GM19351 (cell line): ENCODE measurements around the gene EXOC3.
"Not testable (repeated sequence)": the region's sequence is repeated elsewhere in the genome, so short reads cannot be mapped to it uniquely, and the experiment has no call there.

Experiments
- ATAC-seq: cut with Tn5 transposase; IDR thresholded peaks from one replicate; pipeline ENCODE4 v1.9.1; 2021; ENCODE audit warnings: mild to moderate bottlenecking, moderate library complexity; ENCODE audit not compliant: unreplicated experiment

Gene EXOC3

DNA sequence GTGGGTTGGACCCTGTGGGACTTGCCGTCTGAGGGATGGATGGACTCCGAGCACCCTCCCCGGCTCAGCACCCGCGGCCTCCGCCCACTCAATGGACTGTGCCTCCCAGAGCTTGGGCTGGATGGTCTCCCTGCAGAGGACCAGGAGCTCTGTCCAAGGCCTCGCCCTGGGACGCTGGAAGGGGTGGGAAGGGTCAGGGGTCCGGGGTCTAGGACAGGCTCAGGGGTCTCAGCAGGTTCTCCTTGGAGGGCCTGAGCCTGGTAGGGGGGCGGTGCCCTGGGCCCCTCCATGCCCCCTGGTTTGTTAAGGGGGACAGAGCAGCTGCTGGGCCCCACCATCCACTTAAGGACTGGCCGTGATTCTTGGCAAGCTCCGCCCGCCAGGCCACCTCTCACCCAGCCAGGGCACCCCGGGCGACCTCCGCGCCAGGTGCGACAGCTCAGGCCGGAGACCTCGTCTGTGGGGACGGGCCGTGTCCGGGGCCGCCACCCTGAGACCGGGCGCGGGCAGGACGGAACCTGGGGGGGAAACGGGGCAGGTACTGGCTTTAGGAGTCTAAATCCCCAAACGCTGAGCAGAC is 29.2 kb downstream of the EXOC3 start:
- ATAC-seq, result peak; percentile 12

DNA sequence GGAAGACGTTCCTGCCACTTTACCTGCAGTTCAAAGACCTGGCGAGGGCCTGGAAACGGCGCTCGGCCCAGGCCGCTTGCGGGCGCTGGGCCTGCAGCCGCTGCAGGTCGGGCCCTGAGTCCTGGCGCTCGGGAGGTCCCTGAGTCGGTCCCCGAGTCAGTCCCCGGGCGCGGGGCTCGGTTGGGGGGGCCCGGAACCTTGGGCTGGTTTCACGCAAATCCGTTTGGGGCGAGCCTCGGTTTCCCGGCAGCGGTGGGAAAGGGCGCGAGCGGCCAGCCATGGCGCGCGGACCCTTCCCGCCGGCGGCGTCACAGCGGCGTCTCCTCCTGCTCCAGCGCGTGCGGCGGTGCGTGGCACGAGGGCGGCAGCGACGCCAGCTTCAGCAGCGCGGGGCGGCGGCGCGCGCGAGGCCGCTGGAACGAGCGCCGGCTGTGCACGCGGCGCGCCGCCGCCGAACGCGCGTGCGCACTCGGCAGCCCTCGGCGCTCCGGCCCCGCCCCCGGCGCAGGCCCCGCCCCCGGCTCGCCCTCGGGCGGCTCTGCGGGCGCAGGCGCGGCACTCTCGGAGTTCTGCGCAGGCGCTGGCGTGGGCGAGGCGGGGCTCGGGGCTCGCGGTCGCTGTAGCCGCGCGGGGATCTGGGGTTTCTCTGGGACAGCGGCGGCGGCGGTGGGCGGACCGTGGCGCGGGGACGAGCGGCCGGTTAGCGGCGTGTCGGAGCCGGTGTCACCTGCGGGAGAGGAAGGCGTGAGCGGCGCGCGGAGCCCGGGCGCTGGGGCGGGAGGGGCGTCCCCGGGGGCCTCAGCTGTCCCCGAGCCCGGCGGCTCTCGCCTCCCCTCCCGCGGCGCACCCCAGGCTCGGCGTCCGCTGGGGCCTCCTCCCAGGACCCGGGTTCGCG is 29.9 kb downstream of the EXOC3 start:
- ATAC-seq, result peak; percentile 65

DNA sequence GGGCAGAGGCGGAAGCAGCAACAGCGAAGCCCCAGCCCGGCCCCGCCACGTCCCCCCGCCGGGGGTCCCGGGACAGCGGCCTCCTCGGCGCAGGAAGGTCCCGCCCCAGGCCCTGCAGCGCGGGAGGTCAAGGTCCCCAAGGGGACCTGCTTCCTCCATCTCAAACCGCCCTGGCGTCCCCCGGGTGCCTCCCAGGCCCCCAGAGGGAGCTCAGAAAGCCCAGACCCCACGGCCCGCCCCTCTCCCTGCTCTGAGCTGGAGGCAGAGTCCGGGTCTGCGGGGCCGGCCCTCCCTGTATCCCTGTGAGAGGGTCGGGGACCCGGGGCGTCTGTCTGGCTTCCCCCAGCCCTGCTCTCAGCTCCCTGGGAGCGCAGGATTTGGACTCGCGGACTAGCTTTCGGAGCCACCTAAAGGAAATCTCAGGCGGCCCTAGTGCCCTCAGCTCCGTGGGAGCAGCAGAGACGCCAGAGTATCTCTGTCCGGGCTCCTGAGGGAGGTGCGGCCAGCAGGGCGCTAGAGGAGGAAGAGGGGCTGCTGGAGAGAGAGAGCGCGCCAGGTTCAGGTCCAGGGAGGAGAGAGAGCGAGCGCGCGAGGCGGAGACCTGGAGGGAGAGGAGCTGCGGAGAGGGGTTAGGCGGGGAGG is 30.7 kb downstream of the EXOC3 start:
- peak; percentile 27 for ATAC-seq

DNA sequence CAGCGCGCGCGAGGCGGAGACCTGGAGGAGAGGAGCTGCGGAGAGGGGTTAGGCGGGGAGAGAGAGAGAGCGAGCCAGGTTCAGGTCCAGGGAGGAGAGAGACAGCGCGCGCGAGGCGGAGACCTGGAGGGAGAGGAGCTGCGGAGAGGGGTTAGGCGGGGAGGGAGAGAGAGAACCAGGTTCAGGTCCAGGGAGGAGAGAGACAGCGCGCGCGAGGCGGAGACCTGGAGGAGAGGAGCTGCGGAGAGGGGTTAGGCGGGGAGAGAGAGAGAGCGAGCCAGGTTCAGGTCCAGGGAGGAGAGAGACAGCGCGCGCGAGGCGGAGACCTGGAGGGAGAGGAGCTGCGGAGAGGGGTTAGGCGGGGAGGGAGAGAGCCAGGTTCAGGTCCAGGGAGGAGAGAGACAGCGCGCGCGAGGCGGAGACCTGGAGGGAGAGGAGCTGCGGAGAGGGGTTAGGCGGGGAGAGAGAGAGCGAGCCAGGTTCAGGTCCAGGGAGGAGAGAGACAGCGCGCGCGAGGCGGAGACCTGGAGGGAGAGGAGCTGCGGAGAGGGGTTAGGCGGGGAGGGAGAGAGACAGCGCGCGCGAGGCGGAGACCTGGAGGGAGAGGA is 31.4 kb downstream of the EXOC3 start:
- ATAC-seq, result not testable (repeated sequence)

DNA sequence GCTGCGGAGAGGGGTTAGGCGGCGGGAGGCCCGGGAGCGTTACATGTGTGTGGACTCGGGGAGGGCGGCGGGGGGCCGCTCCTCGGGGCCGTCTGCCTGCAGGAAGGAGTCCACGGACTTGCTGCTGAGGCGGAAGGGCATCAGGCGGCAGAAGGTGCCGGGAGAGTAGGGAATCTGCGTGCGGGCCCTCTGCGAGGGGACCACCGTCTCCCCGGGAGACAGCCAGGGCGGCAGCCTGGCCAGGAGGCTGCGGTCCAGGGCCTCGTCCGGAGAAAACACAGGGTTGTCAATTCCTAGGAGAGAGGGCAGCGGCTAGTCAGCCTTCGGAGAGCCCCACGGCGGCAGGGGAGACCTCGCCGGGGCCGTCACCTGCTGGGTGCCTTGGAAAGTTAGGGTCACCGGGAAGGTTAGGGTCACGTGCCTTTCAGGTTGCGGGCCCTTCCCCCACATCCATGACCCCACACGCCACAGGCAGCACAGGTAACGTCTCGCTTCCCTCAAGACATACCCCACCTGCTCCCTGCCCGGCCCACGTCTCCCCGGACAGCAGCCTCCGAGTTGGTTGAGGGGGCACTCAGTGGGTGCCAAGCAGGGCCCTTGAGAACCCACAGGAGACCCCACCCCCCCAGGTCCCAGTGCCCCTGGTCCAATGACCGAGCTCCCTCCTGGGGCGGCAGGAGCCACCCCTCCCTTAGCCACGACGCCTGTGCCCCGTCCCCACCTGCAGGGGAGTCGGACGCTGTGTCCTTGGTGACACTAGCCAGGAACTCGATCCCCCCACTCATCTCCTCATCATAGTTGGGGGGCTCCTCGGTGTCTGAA is 32.1 kb downstream of the EXOC3 start:
- ATAC-seq, result no peak

DNA sequence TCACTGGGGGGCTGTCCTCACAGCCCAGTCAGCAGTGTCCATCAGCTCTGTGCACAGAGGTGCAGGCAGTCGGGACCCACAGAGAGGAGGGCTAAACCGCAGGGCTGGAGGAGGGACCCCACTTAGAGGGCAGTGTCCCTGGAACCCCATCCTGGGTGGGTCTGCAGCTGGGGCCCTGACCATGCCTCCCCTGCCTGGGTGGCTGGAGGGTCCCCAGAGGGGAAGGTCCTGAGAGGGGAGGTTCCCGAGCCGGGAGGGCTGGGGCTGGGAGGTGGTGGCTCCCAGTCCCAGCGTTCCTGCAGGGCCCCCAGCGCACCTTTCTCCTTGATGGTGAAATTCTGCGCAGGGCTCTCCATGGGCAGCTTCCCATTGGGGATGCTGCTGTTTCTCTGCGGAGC is 32.7 kb downstream of the EXOC3 start:
- no peak for ATAC-seq

DNA sequence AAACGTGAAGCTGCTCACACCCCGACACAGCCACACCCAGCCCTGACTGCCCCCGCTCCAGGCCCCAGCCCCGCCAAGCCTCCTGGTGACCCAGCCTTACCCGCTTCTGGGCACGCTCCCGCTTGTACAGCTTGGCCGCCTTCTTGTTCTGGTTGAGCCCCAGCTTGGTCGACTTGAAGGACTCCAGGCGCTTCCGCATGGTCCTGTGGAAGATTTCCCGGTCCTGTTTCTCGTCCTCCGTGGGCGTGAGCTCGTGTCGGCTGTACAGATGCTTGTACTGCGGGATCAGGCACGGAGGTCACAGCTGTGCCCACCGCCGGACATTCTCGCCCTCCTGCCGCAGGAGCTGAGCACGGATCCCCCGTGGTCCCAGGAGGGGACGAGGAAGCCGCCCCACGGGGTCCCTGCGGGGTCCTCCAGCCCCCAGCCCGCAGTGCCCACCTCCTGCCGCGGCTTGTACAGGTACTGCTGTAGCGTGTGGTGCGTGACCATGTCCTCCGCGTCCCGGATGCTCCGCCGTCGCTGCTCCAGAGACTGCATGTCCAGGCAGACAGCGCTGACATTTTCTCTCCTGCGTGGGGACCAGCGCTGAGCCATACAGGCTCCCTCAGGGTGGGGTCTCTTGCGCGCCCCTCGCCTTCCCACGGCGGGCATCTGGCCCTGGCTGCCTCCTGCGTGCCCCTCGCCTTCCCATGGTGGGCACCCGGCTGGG is 33.3 kb downstream of the EXOC3 start:
- no peak for ATAC-seq

DNA sequence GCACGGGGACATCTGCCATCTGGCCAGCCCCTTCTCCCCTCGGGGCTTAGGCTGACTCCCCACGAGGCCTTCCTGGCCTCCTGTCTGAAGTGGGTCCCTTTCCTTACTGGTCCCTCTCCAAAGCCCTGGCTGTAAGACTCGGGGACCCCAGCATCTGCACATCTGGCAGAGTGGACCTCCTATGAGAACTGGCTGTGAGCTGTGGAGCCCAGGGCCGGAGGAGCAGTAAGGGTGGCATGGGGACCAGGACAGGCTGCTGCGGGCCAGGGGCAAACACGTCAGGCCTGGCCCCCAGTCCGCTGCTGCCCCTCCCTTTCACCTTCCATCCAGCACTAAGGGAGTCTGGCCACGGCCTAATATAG is 33.8 kb downstream of the EXOC3 start:
- ATAC-seq, result no peak

DNA sequence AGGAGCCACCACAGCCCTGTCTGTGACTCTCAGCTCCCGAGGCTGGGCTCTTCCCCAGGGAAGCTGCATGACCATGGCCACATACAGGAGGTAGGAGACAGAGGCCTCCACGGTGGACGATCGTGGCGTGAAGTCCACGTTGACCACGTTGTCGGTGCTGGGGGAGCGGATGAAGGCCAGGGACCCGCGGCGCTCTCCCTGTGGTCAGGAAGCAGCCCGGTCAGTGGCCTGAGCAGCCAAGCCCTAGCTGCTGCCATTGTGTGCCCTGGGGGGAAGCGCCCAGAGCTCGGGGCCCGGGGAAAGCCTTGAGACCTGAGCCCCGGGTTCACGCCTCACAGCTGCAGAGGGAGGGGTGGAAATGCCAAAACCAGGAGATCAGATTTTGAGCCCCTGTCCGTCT is 34.3 kb downstream of the EXOC3 start:
- no peak for ATAC-seq

DNA sequence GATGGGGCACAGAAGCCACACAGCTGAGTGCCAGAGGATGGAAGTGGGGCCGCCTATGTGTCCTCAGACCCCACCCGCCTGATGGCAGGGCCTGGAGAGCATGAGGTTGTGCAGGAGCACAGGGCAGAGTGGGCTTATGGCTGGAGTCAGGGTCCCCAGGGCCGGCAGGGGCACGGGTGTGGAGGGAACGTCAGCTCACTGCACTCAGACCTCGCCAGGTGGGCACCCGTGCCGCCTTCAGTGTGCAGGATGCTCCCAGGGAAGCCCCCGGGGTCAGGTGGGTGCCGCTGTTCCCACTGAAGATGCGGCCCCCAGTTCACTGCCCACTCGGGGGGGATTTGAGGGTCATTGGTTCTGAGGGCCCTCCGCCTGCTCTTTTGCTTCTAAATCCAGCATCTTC is 34.9 kb downstream of the EXOC3 start:
- ATAC-seq, result no peak

DNA sequence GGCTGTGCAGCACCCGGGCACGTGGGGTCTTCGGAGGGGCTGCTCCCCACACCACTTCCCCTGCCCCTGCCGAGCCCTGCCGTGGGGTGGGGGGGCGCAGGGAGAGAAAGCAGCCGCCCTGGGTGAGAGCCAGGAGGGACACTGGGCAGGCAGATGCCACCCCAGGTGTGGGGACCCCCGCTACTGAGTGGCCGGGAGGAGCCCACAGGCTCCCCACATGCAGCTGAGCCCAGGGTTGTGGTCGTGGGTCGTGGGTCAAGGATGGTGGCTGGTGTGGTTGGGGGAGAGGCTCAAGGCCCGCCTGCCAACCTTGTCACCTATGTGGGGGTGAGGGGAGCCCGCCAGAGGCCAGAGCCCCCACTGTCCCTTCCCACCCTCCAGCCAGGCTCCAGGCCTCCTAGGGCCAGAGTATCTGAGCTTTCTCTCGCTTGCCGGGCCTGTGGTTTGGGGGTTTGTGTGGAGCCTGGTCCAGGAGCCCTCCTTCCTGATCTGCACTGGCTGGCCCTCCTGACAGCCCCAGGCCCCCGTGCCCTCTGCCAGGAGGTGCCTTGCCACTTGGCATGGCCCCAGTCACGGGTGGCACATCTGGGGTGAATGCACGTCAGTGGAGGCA is 35.5 kb downstream of the EXOC3 start:
- ATAC-seq, result no peak

DNA sequence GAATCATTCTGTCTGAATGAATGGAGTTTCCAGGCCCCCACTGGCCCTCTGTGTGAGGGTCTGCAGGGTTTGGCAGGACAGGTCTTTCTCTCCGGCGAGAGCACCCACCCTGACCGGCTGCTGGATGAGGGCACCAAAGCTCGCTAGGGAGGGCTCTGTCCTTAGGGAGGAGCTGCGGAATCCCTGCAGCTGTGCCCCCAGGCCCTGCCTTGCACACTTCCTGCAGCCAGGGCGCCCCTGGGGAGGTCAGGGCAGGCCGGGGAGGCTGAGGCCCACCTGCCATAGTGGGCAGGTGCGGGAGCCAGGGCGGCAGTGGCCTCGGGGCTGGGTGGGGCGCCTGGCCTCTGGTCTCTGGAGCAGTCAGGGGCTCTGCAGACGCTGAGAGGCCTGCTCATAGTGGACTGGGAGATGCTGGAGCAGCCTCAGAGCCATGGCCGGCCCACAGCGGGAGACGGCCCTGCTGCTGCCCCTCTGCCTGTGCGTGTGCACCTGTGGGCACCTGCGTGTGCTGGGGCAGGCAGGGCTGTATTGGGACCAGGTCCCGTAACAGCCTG is 36.1 kb downstream of the EXOC3 start:
- ATAC-seq, result no peak

DNA sequence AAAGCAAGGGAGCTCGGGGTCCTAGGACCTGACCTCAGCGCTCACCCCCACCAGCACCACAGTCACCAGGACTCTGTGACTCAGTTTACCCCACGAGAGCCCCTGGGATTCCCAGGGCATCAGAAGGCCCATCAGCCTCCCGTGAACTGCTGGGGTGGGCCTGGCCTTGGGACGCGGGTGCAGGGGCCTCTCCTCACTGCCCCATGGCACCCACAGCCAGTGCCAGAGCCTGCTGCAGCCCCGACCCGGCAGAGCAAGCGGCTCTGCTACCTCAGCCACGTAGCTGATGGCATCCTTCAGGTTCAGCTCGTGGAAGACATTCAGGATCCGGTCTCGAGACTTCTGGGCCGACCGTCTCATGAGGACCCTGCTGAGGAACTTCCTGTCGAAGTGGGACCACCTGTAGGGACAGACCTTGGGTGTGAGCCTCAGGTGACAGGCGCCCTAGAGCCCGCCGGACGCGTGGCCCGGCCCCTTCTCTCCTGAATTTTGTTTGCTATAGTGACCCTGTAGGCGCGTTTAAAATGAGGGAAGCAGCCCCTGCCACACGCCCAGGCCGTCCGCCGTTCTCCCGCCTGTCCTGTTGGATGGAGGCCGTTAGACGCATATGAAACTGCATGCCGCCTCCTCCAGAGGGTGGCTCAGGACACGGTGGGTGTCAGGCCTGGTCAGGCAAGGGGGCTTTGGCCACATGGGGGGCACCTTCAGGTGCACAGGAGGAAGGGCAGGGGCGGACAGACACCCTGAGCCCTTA is 36.8 kb downstream of the EXOC3 start:
- ATAC-seq, result no peak

DNA sequence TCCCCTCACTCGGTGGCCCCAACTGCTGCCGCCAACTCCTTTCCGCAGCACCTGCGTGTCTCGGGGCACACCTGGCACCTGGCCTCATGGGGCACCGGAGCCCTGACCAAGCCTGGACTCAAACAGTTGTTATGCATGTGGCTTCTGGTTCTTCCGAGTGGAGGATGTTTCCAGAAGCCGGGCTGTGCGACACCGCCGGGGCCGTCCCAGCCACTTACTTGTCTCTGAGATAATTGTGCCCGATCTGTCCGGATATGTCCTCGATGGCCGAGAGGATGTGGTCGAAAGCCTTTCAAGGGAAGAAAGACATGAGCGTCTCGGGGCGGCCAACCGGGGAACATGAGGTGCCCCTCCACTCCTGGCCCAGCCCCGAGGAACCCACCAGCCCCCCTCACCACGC is 38.4 kb downstream of the EXOC3 start:
- ATAC-seq, result no peak

DNA sequence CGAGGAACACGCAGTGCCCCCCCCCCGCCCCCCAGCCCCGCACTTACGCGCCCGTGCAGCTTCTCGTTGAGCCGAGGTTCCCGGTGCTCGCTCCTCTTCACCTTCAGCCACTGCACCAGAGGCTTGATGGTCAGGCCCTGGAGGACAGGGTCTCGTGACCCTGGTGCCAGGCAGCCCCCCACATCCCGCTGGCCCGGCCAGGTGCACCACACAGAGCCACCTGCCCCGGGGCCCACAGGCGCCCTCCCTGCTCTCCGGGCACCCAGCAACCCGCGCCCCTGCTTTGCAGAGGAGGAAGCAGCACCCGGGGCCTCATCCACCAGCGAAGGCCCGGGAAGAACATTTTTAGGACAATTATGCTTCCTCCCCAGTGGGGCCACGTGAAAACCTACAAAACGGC is 39.0 kb downstream of the EXOC3 start:
- no peak for ATAC-seq

DNA sequence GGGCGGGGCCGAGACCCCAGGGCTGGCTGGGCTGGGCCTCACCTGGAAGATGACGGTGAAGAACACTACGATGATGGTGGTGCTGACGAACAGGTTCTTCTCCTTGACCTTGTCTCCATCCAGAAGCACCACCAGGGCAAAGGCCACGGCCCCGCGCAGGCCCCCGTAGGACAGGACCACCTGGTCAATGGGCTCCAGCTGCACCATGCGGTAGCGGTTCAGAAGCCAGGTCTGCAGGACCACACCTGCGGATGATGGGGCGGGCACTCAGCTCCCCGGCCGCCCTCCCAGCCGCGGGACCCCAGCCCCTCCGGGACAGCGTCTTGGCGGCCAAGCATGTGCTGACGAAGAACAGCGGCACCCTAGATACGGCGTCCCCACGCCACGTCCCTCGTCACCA is 39.5 kb downstream of the EXOC3 start:
- no peak for ATAC-seq

DNA sequence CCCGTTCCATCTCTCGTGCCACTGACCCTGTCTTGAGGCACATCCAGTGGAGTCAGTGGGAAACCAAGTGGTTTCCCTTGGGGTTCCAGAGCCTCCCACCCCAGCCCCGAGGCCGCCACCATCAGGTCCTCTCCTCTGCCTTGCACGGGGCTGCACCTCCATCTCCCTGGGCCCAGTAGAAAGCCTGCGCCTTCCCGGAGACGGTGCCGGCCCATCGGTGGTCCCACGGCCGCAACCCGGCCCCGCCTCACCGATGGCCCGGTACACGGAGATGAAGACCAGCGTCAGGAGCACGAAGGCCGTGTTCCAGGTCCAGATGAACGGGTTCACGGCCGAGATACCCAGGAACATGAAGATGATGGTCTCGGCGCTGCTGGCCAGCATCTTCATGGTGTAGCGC is 40.0 kb downstream of the EXOC3 start:
- no peak for ATAC-seq

DNA sequence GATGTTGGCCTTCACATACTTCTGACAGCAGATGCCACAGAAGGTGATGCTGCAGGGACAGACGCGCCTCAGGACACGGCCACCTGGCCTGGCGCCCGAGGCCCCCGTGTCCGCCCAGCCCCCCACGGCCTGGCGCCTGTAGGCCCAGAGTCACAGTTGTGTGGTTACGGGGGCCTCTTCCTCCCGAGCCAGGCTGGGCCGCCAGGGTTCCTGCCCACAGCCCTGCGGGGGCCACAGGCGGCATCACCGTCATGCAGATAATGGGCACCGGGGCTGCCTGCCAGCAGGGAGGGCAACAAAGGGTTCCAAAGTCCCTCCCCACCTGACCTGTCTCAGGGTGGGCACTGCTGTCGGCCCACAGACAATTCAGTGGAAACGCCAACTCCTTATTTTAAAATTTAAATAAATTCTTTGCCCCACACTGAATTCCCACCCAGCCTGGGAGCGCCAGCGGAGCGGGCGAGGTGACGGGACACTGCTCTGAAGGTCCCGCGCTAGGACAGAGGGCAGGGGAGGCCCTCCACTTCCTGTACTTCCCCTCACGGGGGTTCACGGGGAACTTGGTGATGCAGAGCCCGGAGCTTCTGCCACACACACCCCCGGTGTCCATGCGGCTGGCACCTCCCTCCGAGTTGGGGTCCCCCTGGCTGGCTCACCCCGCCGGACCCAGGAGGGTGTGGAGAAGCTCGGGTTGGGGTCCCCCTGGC is 40.6 kb downstream of the EXOC3 start:
- ATAC-seq, result no peak
